ENCODE data around the gene CRB3. TPM values are rescaled to one million over a fixed set of nuclear protein-coding genes. Genes with fewer than 3 reads are reported as not detected.

CRB3 gene
- polyA plus RNA-seq, 4 donors, result 22.0 to 39.8 (median 35.5) TPM

DNA sequence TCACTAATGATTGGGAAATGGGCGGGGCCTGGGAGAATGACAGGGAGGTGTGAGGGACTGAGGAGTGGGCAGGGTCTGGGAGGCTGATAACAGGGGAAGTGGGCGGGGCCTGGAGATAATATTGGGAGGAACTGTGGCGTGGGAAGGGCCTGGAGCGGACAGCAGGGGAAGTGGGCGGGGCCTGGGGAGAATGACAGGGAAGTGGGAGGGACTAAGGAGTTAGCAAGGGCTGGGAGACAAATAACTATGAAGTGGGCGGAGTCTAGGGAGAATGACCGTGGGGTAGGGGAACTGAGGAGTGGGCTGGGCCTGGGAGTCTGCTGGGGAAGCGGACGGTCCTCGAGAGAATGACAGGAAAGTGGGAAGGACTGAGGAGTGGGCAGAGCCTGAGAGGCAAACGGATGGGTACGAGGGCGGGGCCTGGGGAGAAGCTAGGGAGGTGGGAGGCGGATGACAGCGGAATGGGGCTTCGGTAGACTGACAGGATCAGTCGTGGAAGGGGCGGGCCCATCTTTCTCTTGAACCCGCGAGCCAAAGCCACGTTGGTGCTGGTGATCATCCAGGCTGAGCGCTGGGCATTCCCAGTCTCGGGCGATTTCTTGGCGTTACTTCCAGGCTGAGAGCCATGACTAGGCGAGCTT, 52.1 kb downstream of the CRB3 start:
- DNase-seq (ENCODE audit: low read depth in 4 of 4, low spot score in 2 of 4), result peak; percentile 56 to 80 (median 74)

Other genes with a start within 250 kb of the CRB3 start
- 100 to 1,000 TPM in 2 of 4 donors, 10 to 100 TPM in 2; 71.5 to 125 (median 108) TPM for gene MLLT1, start 184.3 kb upstream of the CRB3 start, polyA plus RNA-seq (ENCODE audit: insufficient read length in 4 of 4)
- gene ACER1, start 130.7 kb upstream of the CRB3 start, polyA plus RNA-seq (ENCODE audit: insufficient read length in 4 of 4), result under 1 TPM in 3 of 4 donors, not detected in 1; 0.10 to 0.24 (median 0.13) TPM
- gene CLPP, start 102.7 kb upstream of the CRB3 start, polyA plus RNA-seq (ENCODE audit: insufficient read length in 4 of 4), result 10 to 100 TPM; 55.9 to 92.2 (median 67.8) TPM
- gene ALKBH7, start 91.5 kb upstream of the CRB3 start, polyA plus RNA-seq (ENCODE audit: insufficient read length in 4 of 4), result 100 to 1,000 TPM in 1 of 4 donors, 10 to 100 TPM in 3; 40.4 to 108 (median 76.4) TPM
- gene PSPN, start 88.3 kb upstream of the CRB3 start, polyA plus RNA-seq (ENCODE audit: insufficient read length in 4 of 4), result 1 to 10 TPM; 1.9 to 3.5 (median 3.0) TPM
- 100 to 1,000 TPM in 2 of 4 donors, 10 to 100 TPM in 2; 78.9 to 112 (median 102) TPM for gene GTF2F1, start 71.1 kb upstream of the CRB3 start, polyA plus RNA-seq (ENCODE audit: insufficient read length in 4 of 4)
- gene KHSRP, start 39.5 kb upstream of the CRB3 start, polyA plus RNA-seq (ENCODE audit: insufficient read length in 4 of 4), result 100 to 1,000 TPM; 253 to 358 (median 331) TPM
- gene SLC25A41, start 30.5 kb upstream of the CRB3 start, polyA plus RNA-seq (ENCODE audit: insufficient read length in 4 of 4), result 1 to 10 TPM in 1 of 4 donors, under 1 TPM in 3; 0.25 to 1.5 (median 0.61) TPM
- 10 to 100 TPM; 63.2 to 97.5 (median 75.5) TPM for gene SLC25A23, start 4.5 kb upstream of the CRB3 start, polyA plus RNA-seq (ENCODE audit: insufficient read length in 4 of 4)
- gene DENND1C, start 17.5 kb downstream of the CRB3 start, polyA plus RNA-seq (ENCODE audit: insufficient read length in 4 of 4), result 10 to 100 TPM; 38.7 to 43.0 (median 40.4) TPM
- gene TUBB4A, start 38.0 kb downstream of the CRB3 start, polyA plus RNA-seq (ENCODE audit: insufficient read length in 4 of 4), result 10 to 100 TPM; 25.4 to 46.2 (median 33.5) TPM
- gene TNFSF9, start 66.8 kb downstream of the CRB3 start, polyA plus RNA-seq (ENCODE audit: insufficient read length in 4 of 4), result under 1 TPM; 0.16 to 0.51 (median 0.28) TPM
- not detected for gene CD70, start 126.9 kb downstream of the CRB3 start, polyA plus RNA-seq (ENCODE audit: insufficient read length in 4 of 4)
- under 1 TPM; 0.04 to 0.13 (median 0.10) TPM for gene TNFSF14, start 205.9 kb downstream of the CRB3 start, polyA plus RNA-seq (ENCODE audit: insufficient read length in 4 of 4)

Data from left renal cortex interstitium (tissue), 4 donors.